Fibroblast of skin of right quadriceps (primary cell): ENCODE results near the gene ATP13A3.
A peak's percentile ranks its signal among the peaks of the same experiment; 100 is the strongest.

Experiments used
- DNase-seq: peaks from one replicate; pipeline ENCODE4 v3.0.0-alpha.2; 2013

Gene ATP13A3

DNA sequence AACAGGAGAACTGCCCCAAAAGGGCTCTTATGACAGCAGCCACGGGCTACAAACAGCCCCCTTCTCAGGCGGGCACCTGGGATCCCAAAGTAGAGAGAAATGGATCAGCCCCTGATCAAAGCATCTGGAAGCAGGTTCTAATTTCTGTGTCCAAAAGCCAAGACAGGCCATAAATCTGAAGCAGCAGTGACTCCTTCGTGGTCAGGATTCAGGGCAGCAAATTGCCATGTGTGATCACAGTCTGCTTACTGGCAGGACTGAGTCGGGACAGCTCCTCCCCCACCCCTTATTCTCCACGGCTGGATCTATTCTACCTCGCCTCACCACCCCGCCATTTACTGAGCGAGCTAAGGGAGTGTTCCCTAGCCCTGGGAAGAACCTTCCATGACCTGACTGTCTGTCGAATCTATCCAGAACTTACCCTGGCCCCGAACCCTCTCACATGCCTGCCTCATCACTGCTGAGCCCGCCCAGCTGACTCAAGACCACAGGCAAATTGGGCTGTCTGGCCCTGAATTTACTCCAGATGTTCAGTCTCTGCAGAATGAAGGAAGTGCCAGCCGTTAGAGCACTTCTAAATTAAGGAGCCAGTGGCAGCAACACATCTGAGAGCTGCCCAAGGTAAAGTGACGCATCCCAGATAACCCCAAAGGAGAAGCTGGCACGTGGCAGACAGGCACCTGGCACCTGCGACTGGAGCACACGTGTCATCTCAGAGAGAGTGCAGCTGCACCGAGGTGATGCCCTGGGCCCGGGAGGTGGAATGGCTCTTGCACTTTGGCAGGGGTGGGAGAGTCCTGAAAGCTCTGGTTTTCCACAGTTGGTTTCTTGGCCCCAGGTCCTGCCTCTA, 118.6 kb downstream of the ATP13A3 start:
- peak; percentile 79 for DNase-seq

- no peak for DNase-seq
Measured at GRCh38 chr3:194365978-194366490, 120.8 kb downstream of the ATP13A3 start.

DNA sequence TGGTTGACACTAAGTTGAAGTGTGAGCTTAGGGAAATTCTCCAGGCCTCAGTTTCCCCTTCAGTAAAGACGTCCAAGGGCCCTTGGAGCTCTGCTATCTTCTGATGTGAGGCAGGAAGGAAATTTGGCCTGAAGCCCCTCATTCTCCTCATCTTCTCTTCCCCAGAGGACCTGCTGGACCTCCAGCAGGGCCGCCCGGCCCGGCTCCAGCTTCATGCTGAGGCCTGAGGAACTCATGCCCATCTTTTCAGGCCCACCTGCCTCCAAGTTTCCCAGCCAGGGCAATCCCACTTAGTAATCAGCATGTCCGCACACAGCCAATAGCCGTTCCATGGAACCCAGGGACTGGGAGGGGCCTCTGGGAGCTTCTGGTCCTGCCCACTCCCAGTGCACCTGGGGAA, 121.3 kb downstream of the ATP13A3 start:
- DNase-seq, result no peak

- DNase-seq, result peak; percentile 97
Measured at GRCh38 chr3:194364652-194365434, 122.0 kb downstream of the ATP13A3 start.

- no peak for DNase-seq
Measured at GRCh38 chr3:194364314-194364651, 122.5 kb downstream of the ATP13A3 start.

DNA sequence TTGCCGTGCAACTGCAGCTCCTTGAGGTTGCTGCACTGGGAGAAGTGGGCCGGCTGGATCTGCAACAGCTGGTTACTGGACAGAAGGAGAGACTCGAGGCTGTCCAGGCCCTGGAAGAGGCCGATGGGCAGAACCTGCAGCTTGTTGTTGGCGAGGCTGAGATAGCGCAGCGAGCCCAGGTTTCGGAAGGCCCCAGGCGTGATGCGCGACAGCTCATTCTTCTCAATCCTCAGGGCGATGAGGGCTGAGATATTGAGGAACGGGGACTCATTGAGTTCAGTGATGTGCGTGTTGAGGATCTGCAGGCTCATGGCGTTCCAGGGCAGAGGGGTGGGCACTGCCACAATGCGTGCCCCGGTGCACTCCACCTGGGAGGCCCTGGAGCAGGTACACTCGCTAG, 126.2 kb downstream of the ATP13A3 start:
- no peak for DNase-seq

DNA sequence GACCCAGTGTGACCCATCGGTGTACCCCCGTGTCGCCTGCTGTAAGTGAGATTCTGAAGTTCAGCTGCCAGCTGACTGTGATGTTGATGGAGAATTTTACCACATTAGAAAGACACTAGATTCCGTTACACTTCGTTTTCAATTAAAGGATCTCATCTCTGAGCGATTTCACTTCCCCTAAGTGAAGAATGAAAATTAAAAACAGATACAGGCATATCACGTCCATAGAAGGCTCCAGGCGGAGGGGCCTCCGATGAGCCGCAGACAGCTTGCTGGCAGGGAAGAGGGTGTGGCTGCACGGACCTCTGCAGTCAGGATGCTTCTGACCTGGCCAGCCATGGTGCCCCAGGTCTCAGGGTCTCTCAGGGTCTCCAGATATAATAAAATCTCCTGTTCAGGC, 129.1 kb downstream of the ATP13A3 start:
- DNase-seq, result peak; percentile 48

DNA sequence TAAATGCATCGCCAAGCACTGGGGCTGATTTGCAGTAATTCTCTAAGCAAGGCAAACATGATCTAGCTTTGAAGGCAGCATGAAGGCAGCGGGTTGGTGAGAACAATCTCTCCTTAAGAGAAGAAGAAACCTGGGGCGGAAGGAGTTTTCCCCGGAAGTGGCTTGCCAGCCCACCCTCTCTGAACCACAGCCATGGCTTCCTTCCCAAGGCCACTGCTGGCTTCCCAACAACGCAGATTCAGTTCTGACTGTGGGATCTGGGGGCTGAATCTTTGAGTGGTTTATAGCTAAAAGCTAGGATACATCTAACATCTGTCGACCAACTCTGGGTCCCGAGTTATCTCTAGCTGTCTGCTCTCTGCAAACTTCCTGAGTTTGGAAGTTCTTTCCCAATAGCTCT, 131.4 kb downstream of the ATP13A3 start:
- no peak for DNase-seq

DNA sequence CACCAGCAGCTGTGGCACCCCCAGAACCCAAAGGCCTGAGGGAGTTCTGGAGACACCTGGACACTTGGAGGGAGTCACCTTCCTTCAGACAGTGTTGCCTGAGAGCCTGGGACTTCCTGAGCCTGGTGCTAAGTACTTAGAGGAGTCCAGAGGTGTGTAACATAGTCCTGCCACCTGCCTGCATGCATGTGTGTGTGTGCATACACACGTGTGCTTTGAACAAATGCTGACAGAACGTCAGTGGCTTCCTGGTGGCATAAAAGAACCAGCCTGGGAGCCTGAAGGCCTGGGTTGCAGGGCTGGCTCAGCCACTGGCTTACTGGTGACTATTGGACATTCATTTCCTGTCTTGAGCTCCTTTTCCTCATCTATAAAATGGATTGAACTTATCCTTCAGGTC, 132.5 kb downstream of the ATP13A3 start:
- DNase-seq, result no peak
